H1 (cell line): Measurements from ENCODE around the gene PTGDR2. TPM values are rescaled to one million over a fixed set of nuclear protein-coding genes. Genes with fewer than 3 reads are reported as not detected.

Experiments
- RXRA ChIP-seq: IDR thresholded peaks from 2 replicates; pipeline ENCODE4 v1.6.1; 2011; ENCODE audit warnings: low read depth, mild to moderate bottlenecking, low read length, moderate library complexity; ENCODE audit not compliant: insufficient read depth
- polyA plus RNA-seq, 7 experiments: library from polyadenylated mRNA; depleted of rRNA in 3 of 7; stranded (reverse) in 5 of 7; unstranded in 2 of 7; fragments of >200 nt in 5 of 7; fragments of 200-250 nt in 2 of 7; gene quantifications; 1 replicate in 5 of 7; 2 replicates in 1 of 7; 4 replicates in 1 of 7; pipeline versions ENCODE4 v1.2.1 to v1.2.3, GENCODE V29; 2011 to 2013; ENCODE audit warnings: missing spikeins in 2 of 7, mixed read lengths in 2 of 7
- total RNA-seq: library from RNA; stranded (reverse); fragmentation: NEBNext Ultra II Directional; extraction: Animal tissue kit (Norgen Biotek cat#: 25700); gene quantifications from 2 replicates; pipeline ENCODE4 v1.2.1, GENCODE V29; 2021
- TF ChIP-seq, protein P1 (sequence below): fragments of 300-600 bp; sonication (generic); IDR thresholded peaks from 2 replicates; pipeline ENCODE4 v1.7.1; 2012; ENCODE audit warnings: low read length, moderate library complexity, mild to moderate bottlenecking, inconsistent platforms; ENCODE audit not compliant: insufficient replicate concordance

The PTGDR2 gene
- total and polyA plus RNA-seq, 2 of the 8 experiments (the other 6 are each of a cell fraction or from before 2014, with no cell fraction given), result 0.20 TPM; not detected in 1

- TF ChIP-seq, protein P1, sequence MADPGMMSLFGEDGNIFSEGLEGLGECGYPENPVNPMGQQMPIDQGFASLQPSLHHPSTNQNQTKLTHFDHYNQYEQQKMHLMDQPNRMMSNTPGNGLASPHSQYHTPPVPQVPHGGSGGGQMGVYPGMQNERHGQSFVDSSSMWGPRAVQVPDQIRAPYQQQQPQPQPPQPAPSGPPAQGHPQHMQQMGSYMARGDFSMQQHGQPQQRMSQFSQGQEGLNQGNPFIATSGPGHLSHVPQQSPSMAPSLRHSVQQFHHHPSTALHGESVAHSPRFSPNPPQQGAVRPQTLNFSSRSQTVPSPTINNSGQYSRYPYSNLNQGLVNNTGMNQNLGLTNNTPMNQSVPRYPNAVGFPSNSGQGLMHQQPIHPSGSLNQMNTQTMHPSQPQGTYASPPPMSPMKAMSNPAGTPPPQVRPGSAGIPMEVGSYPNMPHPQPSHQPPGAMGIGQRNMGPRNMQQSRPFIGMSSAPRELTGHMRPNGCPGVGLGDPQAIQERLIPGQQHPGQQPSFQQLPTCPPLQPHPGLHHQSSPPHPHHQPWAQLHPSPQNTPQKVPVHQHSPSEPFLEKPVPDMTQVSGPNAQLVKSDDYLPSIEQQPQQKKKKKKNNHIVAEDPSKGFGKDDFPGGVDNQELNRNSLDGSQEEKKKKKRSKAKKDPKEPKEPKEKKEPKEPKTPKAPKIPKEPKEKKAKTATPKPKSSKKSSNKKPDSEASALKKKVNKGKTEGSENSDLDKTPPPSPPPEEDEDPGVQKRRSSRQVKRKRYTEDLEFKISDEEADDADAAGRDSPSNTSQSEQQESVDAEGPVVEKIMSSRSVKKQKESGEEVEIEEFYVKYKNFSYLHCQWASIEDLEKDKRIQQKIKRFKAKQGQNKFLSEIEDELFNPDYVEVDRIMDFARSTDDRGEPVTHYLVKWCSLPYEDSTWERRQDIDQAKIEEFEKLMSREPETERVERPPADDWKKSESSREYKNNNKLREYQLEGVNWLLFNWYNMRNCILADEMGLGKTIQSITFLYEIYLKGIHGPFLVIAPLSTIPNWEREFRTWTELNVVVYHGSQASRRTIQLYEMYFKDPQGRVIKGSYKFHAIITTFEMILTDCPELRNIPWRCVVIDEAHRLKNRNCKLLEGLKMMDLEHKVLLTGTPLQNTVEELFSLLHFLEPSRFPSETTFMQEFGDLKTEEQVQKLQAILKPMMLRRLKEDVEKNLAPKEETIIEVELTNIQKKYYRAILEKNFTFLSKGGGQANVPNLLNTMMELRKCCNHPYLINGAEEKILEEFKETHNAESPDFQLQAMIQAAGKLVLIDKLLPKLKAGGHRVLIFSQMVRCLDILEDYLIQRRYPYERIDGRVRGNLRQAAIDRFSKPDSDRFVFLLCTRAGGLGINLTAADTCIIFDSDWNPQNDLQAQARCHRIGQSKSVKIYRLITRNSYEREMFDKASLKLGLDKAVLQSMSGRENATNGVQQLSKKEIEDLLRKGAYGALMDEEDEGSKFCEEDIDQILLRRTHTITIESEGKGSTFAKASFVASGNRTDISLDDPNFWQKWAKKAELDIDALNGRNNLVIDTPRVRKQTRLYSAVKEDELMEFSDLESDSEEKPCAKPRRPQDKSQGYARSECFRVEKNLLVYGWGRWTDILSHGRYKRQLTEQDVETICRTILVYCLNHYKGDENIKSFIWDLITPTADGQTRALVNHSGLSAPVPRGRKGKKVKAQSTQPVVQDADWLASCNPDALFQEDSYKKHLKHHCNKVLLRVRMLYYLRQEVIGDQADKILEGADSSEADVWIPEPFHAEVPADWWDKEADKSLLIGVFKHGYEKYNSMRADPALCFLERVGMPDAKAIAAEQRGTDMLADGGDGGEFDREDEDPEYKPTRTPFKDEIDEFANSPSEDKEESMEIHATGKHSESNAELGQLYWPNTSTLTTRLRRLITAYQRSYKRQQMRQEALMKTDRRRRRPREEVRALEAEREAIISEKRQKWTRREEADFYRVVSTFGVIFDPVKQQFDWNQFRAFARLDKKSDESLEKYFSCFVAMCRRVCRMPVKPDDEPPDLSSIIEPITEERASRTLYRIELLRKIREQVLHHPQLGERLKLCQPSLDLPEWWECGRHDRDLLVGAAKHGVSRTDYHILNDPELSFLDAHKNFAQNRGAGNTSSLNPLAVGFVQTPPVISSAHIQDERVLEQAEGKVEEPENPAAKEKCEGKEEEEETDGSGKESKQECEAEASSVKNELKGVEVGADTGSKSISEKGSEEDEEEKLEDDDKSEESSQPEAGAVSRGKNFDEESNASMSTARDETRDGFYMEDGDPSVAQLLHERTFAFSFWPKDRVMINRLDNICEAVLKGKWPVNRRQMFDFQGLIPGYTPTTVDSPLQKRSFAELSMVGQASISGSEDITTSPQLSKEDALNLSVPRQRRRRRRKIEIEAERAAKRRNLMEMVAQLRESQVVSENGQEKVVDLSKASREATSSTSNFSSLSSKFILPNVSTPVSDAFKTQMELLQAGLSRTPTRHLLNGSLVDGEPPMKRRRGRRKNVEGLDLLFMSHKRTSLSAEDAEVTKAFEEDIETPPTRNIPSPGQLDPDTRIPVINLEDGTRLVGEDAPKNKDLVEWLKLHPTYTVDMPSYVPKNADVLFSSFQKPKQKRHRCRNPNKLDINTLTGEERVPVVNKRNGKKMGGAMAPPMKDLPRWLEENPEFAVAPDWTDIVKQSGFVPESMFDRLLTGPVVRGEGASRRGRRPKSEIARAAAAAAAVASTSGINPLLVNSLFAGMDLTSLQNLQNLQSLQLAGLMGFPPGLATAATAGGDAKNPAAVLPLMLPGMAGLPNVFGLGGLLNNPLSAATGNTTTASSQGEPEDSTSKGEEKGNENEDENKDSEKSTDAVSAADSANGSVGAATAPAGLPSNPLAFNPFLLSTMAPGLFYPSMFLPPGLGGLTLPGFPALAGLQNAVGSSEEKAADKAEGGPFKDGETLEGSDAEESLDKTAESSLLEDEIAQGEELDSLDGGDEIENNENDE, result no peak
- no peak for TF ChIP-seq RXRA
Measured at GRCh38 chr11:60825790-60826189, 30.0 kb downstream of the PTGDR2 start (continued).
